HL-60 (cell line): ENCODE measurements around the gene NR4A1.

Experiments used
- GABPA ChIP-seq: IDR thresholded peaks from 2 replicates; pipeline ENCODE4 v1.6.1; 2012; ENCODE audit warnings: low read depth
- TF ChIP-seq, protein P1 (sequence below): IDR thresholded peaks from 2 replicates; pipeline ENCODE4 v1.6.1; 2012; ENCODE audit warnings: low read depth; ENCODE audit not compliant: insufficient replicate concordance

DNA sequence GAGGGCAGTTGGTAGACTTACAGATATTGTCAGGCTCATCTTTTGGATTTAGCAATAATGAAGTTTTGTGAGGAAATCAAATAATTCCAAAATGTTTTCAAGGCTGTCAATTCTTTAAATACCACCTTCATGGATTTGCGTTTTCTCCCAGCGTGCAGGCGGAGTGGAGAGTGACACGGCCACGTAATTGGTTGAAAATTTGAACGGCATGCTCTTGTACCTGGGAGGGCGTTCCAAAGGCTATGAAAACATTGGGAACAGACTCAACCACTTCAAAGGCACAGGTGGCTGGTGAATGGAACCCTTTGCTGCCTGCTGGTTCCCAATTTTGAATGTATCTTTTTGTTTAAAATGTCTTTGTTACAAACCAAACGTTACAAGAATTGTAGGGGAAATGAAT, 40.6 kb downstream of the NR4A1 start:
- TF ChIP-seq, protein P1, sequence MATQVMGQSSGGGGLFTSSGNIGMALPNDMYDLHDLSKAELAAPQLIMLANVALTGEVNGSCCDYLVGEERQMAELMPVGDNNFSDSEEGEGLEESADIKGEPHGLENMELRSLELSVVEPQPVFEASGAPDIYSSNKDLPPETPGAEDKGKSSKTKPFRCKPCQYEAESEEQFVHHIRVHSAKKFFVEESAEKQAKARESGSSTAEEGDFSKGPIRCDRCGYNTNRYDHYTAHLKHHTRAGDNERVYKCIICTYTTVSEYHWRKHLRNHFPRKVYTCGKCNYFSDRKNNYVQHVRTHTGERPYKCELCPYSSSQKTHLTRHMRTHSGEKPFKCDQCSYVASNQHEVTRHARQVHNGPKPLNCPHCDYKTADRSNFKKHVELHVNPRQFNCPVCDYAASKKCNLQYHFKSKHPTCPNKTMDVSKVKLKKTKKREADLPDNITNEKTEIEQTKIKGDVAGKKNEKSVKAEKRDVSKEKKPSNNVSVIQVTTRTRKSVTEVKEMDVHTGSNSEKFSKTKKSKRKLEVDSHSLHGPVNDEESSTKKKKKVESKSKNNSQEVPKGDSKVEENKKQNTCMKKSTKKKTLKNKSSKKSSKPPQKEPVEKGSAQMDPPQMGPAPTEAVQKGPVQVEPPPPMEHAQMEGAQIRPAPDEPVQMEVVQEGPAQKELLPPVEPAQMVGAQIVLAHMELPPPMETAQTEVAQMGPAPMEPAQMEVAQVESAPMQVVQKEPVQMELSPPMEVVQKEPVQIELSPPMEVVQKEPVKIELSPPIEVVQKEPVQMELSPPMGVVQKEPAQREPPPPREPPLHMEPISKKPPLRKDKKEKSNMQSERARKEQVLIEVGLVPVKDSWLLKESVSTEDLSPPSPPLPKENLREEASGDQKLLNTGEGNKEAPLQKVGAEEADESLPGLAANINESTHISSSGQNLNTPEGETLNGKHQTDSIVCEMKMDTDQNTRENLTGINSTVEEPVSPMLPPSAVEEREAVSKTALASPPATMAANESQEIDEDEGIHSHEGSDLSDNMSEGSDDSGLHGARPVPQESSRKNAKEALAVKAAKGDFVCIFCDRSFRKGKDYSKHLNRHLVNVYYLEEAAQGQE: no peak
- TF ChIP-seq GABPA: no peak
